Small intestine (tissue), 7 donors: ENCODE measurements around the gene PRSS22. TPM values are rescaled to one million over a fixed set of nuclear protein-coding genes. Genes with fewer than 3 reads are reported as not detected.
A peak's percentile ranks its signal among the peaks of the same experiment; 100 is the strongest.

Experiments
- DNase-seq, 2 donors: peaks; one replicate each; pipeline versions ENCODE4 v3.0.0 to v3.0.0-alpha.2; 2013
- FAIRE-seq: peaks from 2 replicates; lab custom pipeline; 2012; peaks lifted over from hg19 to GRCh38; lab: Jason Lieb, UNC
- H3K27ac ChIP-seq, 3 donors: one replicate each; pipeline ENCODE4 v1.5.1; 2013; ENCODE audit warnings: low read length in 2 of 3, mild to moderate bottlenecking in 2 of 3, control low read depth in 1 of 3, inconsistent platforms in 1 of 3, low read depth in 1 of 3, moderate library complexity in 1 of 3
- H3K27me3 ChIP-seq, 3 donors: one replicate each; pipeline ENCODE4 v1.6.1; 2013; ENCODE audit warnings: low read length in 3 of 3, inconsistent platforms in 1 of 3; ENCODE audit not compliant: control insufficient read depth in 3 of 3, insufficient read depth in 3 of 3
- H3K36me3 ChIP-seq, 3 donors: one replicate each; pipeline ENCODE4 v1.6.1; 2013; ENCODE audit warnings: low read length in 3 of 3, inconsistent platforms in 1 of 3, low read depth in 1 of 3, mild to moderate bottlenecking in 1 of 3, moderate library complexity in 1 of 3; ENCODE audit not compliant: control insufficient read depth in 3 of 3, insufficient read depth in 2 of 3
- H3K4me1 ChIP-seq, 3 donors: one replicate each; pipeline ENCODE4 v1.6.1; 2013; ENCODE audit warnings: low read length in 2 of 3, inconsistent platforms in 1 of 3, low read depth in 1 of 3, mild to moderate bottlenecking in 1 of 3, moderate library complexity in 1 of 3; ENCODE audit not compliant: control insufficient read depth in 3 of 3, insufficient read depth in 2 of 3
- H3K4me3 ChIP-seq, 3 donors: one replicate each; pipeline ENCODE4 v1.5.1; 2013; ENCODE audit warnings: low read length in 3 of 3, control low read depth in 1 of 3, inconsistent platforms in 1 of 3, low read depth in 1 of 3, mild to moderate bottlenecking in 1 of 3, moderate library complexity in 1 of 3
- H3K9me3 ChIP-seq, 2 donors: one replicate each; pipeline ENCODE4 v1.6.1; 2013; ENCODE audit warnings: low read depth in 1 of 2, low read length in 1 of 2; ENCODE audit not compliant: control insufficient read depth in 2 of 2, insufficient read depth in 1 of 2
- WGBS, 3 donors: extraction: QIAGEN DNeasy Blood & Tissue Kit; methylation state at CpG; one replicate each; pipeline ENCODE4 v1.1.7; 2013; 5-methylcytosine and 5-hydroxymethylcytosine counted together
- polyA plus RNA-seq, 4 donors: library from polyadenylated mRNA; stranded (reverse) in 3 of 4; unstranded in 1 of 4; fragments of 200-250 nt in 3 of 4; fragments of 120-200 nt in 1 of 4; gene quantifications; one replicate each; pipeline versions ENCODE4 v1.2.1 to v1.2.3, GENCODE V29; 2013
- donor health status: healthy with polysubstance abuse.
- donor health status: control.
- donor health status: control.
- donor health status: Bipolar disorder and iron deficiency.
- donor health status: healthy.

PRSS22 gene
- polyA plus RNA-seq, 4 donors: 0.45 to 3.9 (median 1.1) TPM

- DNase-seq (no peak), FAIRE-seq (no peak)
These were observed 18.1 kb downstream of the PRSS22 start for GRCh38 chr16:2839650-2840450.

DNA sequence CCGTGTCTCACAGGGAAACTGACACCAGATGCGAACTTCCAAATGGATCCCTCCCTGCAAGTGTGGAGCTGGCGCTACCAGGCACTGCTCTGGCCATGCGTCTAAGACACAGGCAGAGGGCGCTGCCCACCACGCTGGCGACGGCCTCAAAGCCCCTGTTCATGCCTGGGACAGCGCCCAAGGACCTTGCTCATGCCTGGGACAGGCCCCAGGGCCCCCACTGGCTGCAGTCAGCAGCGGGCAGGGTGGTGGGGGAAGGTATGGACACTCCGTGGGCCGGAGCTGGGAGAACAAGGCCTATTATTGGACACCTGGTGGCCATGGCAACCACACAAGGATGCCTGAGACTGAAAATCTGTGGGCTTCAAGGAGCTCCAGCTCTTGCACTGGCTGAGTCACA lies 19.0 kb downstream of the PRSS22 start:
- no peak overlapping the region for H3K4me3 ChIP-seq
- WGBS, 3 donors: 3 to 11% (median 5%) methylated on average over 7 to 12 of the region's 12 CpGs
- no peak for FAIRE-seq
- H3K27me3 ChIP-seq: peaks cover 0 to 11% (median 0%) of the 10 kb centered on the region in 3 donors
- peaks cover 0 to 7% of the 10 kb centered on the region in 2 donors for H3K9me3 ChIP-seq
- peak; percentile 60 to 78 for DNase-seq
- H3K4me1 ChIP-seq: peaks cover 0 to 11% (median 0%) of the 10 kb centered on the region in 3 donors
- no peak overlapping the region for H3K27ac ChIP-seq
- H3K36me3 ChIP-seq: no peaks in the 10 kb centered on the region

More at GRCh38 chr16:2839650-2840450, 18.1 kb downstream of the PRSS22 start:
- Histone ChIP-seq H3K4me1 (peaks cover 0 to 11% (median 0%) of the 10 kb centered on the region in 3 donors), H3K4me3 (no peak overlapping the region), H3K36me3 (no peaks in the 10 kb centered on the region), H3K27ac (no peak overlapping the region), H3K9me3 (peaks cover 0 to 7% of the 10 kb centered on the region in 2 donors), H3K27me3 (peaks cover 0 to 11% (median 0%) of the 10 kb centered on the region in 3 donors)
- 80 to 89% (median 82%) methylated on average over 15 of the region's 15 CpGs for WGBS, 3 donors

DNA sequence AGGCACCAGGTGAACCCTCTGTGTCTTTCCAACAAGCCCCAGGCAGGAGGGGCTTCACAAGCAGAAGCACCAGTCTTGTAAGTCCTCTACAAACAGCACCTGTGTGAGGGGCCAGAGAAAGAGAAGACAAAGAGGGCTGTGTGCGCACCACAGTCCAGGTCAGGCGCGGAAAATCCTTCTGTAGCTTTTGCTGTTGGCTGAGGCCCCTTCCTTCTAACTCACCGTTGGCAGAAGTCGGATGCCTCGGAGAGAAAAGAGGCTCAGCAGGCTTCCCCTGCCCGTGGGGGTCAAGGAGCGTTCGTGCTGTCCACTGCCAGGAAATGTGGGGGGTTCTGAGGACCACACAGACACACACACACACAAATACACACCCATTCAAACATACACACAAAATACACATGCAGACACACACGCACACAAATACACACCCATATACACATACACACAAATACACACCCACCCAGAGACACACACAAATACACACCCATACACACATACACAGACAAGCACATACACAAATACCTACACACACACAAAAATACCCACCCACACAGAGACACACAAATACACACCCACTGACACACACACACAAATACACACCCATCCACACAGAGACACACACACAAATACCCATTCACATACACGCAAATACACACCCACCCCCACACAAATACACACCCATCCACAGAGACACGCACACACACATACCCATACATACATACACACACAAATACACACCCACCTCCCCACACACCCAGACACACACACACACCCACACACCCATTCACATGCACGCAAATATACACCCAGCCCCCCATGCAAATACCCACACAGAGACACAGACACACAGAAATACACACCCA lies 21.1 kb downstream of the PRSS22 start:
- Histone ChIP-seq H3K9me3 (no peaks in the 10 kb centered on the region), H3K27me3 (peaks cover 0 to 8% (median 0%) of the 10 kb centered on the region in 3 donors), H3K36me3 (no peaks in the 10 kb centered on the region), H3K27ac (no peak overlapping the region), H3K4me3 (no peak overlapping the region), H3K4me1 (peaks cover 0 to 7% (median 0%) of the 10 kb centered on the region in 3 donors)
- FAIRE-seq (no peak), DNase-seq (no peak)
- WGBS, 3 donors: 74 to 82% (median 80%) methylated on average over 13 of the region's 13 CpGs

GRCh38 chr16:2835638-2836493 lies 22.1 kb downstream of the PRSS22 start:
- WGBS, 3 donors: 14 to 45% (median 27%) methylated on average over 22 of the region's 22 CpGs
- Histone ChIP-seq H3K36me3 (no peaks in the 10 kb centered on the region), H3K4me3 (no peak overlapping the region), H3K27ac (peak overlapping the region in 1 of 3 donors; percentile 75), H3K27me3 (peaks cover 0 to 9% (median 0%) of the 10 kb centered on the region in 3 donors), H3K4me1 (no peaks in the 10 kb centered on the region), H3K9me3 (peaks cover 0 to 5% of the 10 kb centered on the region in 2 donors)
- peak in 1 of 2 donors; percentile 73 for DNase-seq
- no peak for FAIRE-seq

DNA sequence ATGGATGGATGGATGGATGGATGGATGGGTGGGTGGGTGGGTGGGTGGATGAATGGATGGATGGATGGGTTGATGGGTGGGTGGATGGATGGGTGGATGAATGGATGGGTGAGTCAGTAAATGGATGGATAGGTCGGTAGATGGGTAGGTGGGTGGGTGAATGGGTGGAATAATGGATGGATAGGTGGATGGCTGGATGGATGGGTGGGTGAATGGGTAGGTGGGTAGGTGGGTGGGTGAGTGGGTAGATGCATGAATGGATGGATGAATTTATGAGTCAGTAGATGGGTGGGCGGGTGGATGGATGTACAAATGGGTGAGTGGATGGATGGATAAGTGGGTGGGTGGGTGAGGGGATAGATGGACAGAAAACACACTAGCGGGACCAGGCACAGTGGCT lies 23.0 kb downstream of the PRSS22 start:
- 79 to 93% (median 87%) methylated on average over 3 of the region's 3 CpGs for WGBS, 3 donors
- Histone ChIP-seq H3K27ac (peak overlapping the region in 1 of 3 donors; percentile 33), H3K4me1 (peaks cover 0 to 8% (median 0%) of the 10 kb centered on the region in 3 donors), H3K9me3 (peaks cover 0 to 8% of the 10 kb centered on the region in 2 donors), H3K27me3 (peaks cover 0 to 9% (median 0%) of the 10 kb centered on the region in 3 donors), H3K36me3 (no peaks in the 10 kb centered on the region), H3K4me3 (no peak overlapping the region)
- DNase-seq (no peak), FAIRE-seq (no peak)

- DNase-seq (no peak), FAIRE-seq (no peak)
- 72 to 82% (median 80%) methylated on average over 7 of the region's 7 CpGs for WGBS, 3 donors
- peaks cover 0 to 9% (median 0%) of the 10 kb centered on the region in 3 donors for H3K27me3 ChIP-seq
- H3K36me3 ChIP-seq: no peaks in the 10 kb centered on the region
- H3K4me1 ChIP-seq: peaks cover 0 to 14% (median 0%) of the 10 kb centered on the region in 3 donors
- no peak overlapping the region for H3K4me3 ChIP-seq
- H3K9me3 ChIP-seq: peaks cover 0 to 8% of the 10 kb centered on the region in 2 donors
- H3K27ac ChIP-seq: no peak overlapping the region
These were observed 24.2 kb downstream of the PRSS22 start for GRCh38 chr16:2833776-2834175.

GRCh38 chr16:2831203-2831602 lies 26.8 kb downstream of the PRSS22 start:
- FAIRE-seq (no peak), DNase-seq (no peak)
- H3K27me3 ChIP-seq: peaks cover 0 to 2% (median 0%) of the 10 kb centered on the region in 3 donors

More at GRCh38 chr16:2831203-2831602, 26.8 kb downstream of the PRSS22 start:
- no peaks in the 10 kb centered on the region for H3K36me3 ChIP-seq
- H3K9me3 ChIP-seq: peaks cover 0 to 8% of the 10 kb centered on the region in 2 donors
- 79 to 84% (median 84%) methylated on average over 15 of the region's 15 CpGs for WGBS, 3 donors
- peaks cover 0 to 14% (median 0%) of the 10 kb centered on the region in 3 donors for H3K4me1 ChIP-seq
- no peak overlapping the region for H3K27ac ChIP-seq
- H3K4me3 ChIP-seq: no peak overlapping the region
